ENCODE results near the gene MAP2K1.
"Not testable (repeated sequence)": the region's sequence is repeated elsewhere in the genome, so short reads cannot be mapped to it uniquely, and the experiment has no call there.

MAP2K1 gene

GRCh38 chr15:66386204-66387123 is at the start of gene MAP2K1:
Gene MAP2K1 (plus strand): TSS chr15:66386912. CDS start chr15:66387348, 436 bp downstream.
- DNase-seq = peak; percentile 88

DNA sequence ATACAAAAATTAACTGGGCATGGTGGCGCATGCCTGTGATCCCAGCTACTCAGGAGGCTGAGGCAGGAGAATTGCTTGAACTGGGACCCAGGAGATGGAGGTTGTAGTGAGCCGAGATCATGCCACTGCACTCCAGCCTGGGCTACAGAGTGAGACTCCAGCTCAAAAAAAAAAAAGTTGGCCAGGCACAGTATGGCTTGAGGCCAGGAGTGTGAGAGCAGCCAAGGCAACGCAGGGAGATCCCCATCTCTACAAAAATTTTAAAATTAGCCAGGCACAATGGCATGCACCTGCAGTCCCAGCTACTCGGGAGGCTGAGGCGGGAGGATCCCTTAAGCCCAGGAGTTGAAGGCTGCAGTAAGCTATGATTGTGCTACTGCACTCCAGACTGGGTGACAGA is 38.2 kb upstream of the MAP2K1 start:
- not testable (repeated sequence) for DNase-seq

- DNase-seq = peak; percentile 14
These were observed 30.7 kb upstream of the MAP2K1 start for GRCh38 chr15:66356077-66356358.

GRCh38 chr15:66356359-66357236 is 30.1 kb upstream of the MAP2K1 start, which contains the start of gene TIPIN:
Gene TIPIN (minus strand): TSS chr15:66356685. CDS start chr15:66352947, 3,738 bp downstream.
- DNase-seq = peak; percentile 80

GRCh38 chr15:66359740-66360139 is 27.0 kb upstream of the MAP2K1 start:
- no peak for DNase-seq

DNA sequence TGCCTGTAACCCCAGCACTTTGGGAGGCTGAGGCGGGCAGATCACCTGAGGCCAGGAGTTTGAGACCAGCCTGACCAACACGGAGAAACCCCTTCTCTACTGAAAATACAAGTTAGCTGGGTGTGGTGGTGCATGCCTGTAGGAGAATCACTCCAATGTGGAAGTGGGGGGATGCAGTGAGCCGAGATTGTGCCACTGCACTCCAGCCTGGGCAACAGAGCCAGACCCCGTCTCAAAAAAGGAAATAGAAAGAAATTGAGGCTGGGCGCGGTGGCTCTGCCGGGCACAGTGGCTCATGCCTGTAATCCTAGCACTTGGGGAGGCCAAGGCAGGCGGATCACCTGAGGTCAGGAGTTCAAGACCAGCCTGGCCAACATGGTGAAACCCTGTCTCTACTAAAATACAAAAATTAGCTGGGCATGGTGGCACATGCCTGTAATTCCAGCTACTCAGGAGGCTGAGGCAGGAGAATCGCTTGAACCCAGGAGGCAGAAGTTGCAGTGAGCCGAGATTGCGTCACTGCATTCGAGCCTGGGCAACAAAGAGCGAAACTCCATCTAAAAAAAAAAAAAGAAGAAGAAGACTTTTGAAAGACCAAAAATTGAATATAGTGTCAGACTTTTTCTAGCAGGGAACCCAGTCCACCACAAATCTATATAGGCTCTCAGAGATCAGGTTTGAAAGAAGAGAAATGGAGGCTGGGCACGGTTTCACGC is 24.8 kb upstream of the MAP2K1 start:
- not testable (repeated sequence) for DNase-seq

DNA sequence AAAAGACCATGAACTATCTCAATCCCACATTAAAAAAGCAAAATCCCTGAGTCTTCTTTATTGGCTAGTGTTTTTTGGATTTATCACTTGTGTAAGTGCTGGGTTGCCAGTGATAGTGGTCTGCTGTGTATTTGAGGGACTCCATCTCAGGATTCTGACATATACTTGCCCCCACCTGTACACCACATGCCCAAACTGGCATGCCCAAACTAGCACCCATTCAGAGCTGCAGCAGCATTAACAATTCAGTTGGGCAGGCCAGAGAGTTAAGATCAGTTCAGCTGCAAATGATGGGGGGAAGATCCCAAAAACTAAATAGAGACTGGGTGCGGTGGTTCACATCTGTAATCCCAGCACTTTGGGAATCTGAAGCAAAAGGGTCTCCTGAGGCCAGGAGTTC is 23.9 kb upstream of the MAP2K1 start:
- no peak for DNase-seq

- no peak for DNase-seq
These were observed 21.7 kb upstream of the MAP2K1 start for GRCh38 chr15:66364944-66365528.

DNA sequence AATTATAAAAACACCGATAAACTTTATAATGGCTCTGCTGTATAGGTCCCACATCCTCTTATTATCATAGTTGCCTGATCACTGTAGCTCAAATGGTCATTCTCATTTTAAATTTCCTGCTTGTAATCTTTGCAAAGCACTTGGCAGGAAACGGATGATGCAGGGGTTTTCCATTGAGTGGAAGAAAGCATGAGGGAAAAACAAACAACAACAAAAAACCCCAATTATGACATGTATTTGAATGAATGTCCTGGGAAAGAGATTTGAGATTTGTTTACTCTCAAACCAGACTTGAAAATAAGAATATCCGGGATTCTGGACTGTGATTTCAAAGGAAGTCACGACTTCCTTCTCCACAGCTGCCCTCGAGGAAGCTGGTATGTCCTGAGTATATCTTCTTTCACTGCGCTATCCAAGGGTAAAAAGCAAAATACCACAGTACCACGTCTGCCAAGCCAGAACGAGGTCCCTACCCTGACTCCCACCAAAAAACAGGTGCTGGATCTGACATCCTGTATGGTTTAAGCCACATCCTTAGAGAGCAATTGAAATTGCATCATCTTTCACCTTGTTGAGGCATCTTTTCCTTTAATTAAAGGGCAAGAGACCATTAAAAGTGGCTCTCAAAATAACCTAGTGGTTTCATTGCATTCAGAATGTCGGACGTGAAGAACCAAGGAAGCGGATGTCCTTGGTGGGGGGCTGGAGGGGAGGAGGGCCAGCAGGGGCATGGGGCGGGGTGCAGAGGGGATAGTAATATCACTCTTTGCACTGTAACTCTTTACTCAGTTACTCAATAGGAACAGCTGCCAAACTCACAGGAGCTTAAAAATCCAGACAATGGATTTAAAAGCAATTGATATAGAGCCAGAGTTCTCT is 16.7 kb upstream of the MAP2K1 start:
- peak; percentile 0 for DNase-seq

- DNase-seq = no peak
These were observed 12.5 kb upstream of the MAP2K1 start for GRCh38 chr15:66374179-66374578.

GRCh38 chr15:66378814-66379430 is 7.8 kb upstream of the MAP2K1 start:
- no peak for DNase-seq

GRCh38 chr15:66381376-66381775 is 5.3 kb upstream of the MAP2K1 start:
- DNase-seq = not testable (repeated sequence)

DNA sequence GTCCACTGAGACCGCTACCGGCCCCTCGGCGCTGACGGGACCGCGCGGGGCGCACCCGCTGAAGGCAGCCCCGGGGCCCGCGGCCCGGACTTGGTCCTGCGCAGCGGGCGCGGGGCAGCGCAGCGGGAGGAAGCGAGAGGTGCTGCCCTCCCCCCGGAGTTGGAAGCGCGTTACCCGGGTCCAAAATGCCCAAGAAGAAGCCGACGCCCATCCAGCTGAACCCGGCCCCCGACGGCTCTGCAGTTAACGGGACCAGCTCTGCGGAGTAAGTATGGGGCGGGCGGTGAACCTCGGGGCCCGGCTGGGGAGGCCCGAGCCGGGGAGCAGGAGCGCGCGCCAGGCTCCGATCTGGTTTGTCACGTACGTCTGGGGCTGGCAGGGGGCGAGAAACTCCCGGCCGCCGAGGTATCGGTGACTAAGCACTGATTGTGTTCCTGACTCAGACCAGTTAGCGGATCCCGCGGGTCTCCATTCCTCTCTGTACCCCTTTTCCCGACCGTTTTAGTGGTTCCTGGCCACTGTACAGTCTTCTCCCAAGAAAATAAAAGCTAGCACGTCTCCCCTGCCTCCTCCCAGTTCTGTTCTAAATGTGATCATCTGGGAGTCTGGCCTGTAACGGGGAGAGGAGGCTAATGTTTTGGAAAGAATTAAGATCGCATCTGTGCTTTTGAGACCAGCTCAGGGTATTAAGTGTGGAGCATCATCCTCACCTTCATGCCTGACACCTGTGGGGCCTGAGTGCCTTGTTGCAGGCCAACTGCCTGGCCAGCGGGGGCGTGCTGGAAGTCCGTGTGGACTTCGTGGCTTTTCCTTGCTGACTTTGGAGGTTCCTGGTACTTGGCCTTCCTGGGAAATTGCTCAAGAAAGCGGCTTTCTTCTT is 691 bp downstream of the MAP2K1 start:
- peak; percentile 5 for DNase-seq

- no peak for DNase-seq
These were observed 1.3 kb downstream of the MAP2K1 start for GRCh38 chr15:66388043-66388363.

DNA sequence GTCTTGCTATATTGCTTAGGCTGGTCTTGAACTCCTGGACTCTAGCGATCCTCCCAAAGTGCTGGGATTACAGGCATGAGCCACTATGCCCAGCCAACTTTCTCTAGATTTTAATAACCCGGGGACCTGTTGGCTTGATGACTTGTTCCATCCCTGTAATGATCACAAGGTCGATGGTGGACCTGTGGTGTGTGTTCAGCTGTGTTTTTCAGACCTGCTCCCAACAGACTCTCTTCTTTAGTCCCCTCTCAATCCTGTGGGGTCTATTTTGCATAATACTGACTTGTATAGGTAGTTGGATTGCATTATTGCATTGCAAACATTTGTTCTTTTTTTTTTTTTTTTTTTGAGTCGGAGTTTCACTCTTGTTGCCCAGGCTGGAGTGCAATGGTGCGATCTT is 1.9 kb downstream of the MAP2K1 start:
- no peak for DNase-seq

GRCh38 chr15:66389098-66389858 is 2.6 kb downstream of the MAP2K1 start:
- DNase-seq = no peak

DNA sequence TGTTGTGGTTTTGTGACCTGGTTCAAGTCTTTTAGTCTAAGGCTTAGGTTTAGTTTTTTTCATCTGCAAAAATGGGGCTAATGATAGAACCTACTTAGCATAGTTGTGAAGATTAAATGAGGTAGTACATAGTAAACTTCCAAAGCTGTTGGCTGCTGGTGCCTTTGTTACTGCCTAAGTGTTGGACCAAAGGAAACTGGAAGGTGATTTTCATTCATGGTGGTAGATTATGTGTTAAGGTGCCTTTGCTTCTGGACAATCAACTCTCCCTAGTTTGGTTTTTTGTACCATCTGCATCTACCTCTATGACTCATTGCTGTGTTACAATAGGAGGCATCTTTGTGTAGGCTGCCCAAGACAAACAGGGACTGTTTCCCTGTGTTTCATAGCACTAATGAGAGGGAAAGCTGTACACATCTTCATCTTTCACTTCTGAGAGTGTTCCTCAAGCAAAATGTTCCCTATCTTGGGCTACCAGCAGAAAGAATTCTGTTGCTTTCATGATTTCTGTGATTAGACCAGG is 3.2 kb downstream of the MAP2K1 start:
- no peak for DNase-seq

DNA sequence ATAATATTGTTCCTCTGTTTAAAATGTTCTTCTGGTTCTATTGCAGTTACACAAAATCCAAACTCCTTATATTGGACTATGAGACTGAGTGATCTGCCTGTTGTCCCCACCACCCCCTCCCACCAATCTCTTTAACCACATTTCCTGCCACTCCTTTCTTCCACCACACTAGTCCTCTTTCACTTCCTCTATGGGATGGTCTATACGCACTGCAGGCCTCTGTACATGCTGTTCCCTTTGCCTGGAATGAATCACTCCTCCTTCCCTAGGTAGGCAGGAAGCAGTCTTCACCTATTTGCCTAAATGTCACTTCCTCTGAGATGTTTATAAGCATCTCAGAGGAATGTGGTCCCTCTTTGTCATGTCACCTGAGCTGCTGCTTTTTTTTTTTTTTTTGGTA is 4.0 kb downstream of the MAP2K1 start:
- no peak for DNase-seq

- not testable (repeated sequence) for DNase-seq
These were observed 6.3 kb downstream of the MAP2K1 start for GRCh38 chr15:66393037-66393436.
